Neutrophil (primary cell): ENCODE data around the gene PPM1N.

Experiments
- H3K27ac ChIP-seq: fragments of 200-600 bp; sonication (generic); 2 replicates; pipeline ENCODE4 v1.5.1; 2016; ENCODE audit warnings: mild to moderate bottlenecking, moderate library complexity
- H3K27me3 ChIP-seq: fragments of 200-600 bp; sonication (generic); 2 replicates; pipeline ENCODE4 v1.6.0; 2016; ENCODE audit warnings: mild to moderate bottlenecking
- H3K36me3 ChIP-seq: fragments of 200-600 bp; sonication (generic); 2 replicates; pipeline ENCODE4 v1.5.1; 2017
- H3K4me1 ChIP-seq, 2 experiments: fragments of 200-600 bp in 1 of 2; sonication (generic) in 1 of 2; 1 replicate in 1 of 2; 2 replicates in 1 of 2; pipeline versions ENCODE4 v1.5.1 to v1.6.1; 2013 to 2016; ENCODE audit warnings: low read depth in 1 of 2, low read length in 1 of 2, mild to moderate bottlenecking in 1 of 2, moderate library complexity in 1 of 2; ENCODE audit not compliant: control insufficient read depth in 1 of 2, insufficient read depth in 1 of 2
- H3K4me3 ChIP-seq, 2 experiments: fragments of 200-600 bp in 1 of 2; sonication (generic) in 1 of 2; 1 replicate in 1 of 2; 2 replicates in 1 of 2; pipeline ENCODE4 v1.5.1; 2013 to 2016; ENCODE audit warnings: low read depth in 1 of 2, low read length in 1 of 2, mild to moderate bottlenecking in 1 of 2, moderate library complexity in 1 of 2
- H3K9me3 ChIP-seq: fragments of 200-600 bp; sonication (generic); 2 replicates; pipeline ENCODE4 v1.5.1; 2016
- TF ChIP-seq, protein P1 (sequence below): fragments of 200-600 bp; sonication (generic); IDR thresholded peaks from 2 replicates; pipeline ENCODE4 v1.5.1; 2016; ENCODE audit warnings: antibody characterized with exemption

The PPM1N gene

DNA sequence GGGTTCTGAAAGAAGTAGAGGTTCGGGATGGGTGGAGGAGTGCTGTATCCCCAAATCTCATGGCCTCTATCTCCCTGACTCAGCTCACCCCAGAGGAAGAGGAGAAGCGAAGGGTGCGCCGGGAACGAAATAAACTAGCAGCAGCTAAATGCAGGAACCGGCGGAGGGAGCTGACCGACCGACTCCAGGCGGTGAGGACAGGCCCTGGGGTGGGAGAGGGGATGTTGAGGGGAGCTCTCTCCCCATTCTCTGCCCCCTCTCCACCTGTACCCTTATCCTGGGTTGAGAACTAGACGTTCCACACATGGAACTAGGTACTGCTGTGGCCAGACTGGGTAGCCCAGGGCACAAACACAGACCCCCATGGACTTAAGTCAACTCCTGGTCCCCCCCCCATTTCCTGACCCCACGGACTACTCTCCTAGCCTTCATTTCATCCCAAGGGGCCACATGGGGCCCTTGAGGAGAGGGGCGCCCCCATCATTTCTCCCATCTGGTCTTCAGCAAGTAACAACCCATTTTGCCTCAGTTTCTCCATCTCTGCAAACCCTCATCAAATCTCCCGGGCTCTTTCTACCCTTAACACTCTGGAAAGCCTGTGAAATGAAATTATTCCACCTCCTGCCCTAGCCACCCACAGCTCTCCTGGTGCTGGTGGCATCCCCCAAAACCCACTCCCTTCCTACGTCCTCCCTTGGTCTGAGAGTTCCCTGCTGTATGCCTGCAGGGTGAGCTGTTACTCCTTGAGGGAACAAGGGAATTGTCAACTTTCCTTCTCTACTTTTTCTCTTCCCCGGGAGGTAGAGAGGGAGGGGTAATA lies 26.9 kb upstream of the PPM1N start:
- TF ChIP-seq, protein P1, sequence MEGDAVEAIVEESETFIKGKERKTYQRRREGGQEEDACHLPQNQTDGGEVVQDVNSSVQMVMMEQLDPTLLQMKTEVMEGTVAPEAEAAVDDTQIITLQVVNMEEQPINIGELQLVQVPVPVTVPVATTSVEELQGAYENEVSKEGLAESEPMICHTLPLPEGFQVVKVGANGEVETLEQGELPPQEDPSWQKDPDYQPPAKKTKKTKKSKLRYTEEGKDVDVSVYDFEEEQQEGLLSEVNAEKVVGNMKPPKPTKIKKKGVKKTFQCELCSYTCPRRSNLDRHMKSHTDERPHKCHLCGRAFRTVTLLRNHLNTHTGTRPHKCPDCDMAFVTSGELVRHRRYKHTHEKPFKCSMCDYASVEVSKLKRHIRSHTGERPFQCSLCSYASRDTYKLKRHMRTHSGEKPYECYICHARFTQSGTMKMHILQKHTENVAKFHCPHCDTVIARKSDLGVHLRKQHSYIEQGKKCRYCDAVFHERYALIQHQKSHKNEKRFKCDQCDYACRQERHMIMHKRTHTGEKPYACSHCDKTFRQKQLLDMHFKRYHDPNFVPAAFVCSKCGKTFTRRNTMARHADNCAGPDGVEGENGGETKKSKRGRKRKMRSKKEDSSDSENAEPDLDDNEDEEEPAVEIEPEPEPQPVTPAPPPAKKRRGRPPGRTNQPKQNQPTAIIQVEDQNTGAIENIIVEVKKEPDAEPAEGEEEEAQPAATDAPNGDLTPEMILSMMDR, result no peak

DNA sequence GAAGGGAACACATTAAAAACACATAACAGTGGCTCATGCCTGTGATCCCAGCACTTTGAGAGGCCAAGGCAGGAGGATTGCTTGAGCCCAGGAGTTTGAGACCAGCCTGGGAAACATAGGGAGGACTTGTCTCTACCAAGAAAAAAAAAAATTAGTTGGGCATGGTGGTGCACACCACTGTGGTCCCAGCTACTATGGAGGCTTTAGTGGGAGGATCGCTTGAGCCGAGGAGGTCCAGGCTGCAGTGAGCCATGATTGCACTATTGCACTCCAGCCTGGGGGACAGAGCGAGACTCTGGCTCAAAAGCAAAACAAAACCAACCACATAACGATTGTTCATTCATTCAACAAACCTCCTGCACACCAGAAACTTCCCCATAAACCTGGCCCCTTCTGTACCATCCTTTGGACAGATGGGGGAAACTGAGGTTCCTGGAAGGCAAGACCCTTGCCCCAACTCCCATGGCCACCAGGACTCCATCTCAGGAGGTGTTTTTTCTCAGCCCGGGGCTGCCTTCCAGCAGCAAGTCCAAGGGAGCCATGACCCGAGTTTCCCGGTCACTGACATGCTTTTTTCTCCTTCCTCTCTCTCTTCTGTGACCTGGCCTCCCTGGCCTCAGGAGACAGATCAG lies 26.2 kb upstream of the PPM1N start:
- TF ChIP-seq, protein P1, result no peak
- Histone ChIP-seq H3K36me3 (no peaks in the 10 kb centered on the region), H3K27ac (peak overlapping the region; percentile 54), H3K27me3 (peaks cover 77% of the 10 kb centered on the region), H3K4me1 (peaks cover 35 to 42% of the 10 kb centered on the region in 2 experiments), H3K4me3 (peak overlapping the region in 1 of 2 experiments; percentile 15), H3K9me3 (no peaks in the 10 kb centered on the region)

More for the DNA sequence above, 26.9 kb upstream of the PPM1N start:
- H3K36me3 ChIP-seq, result no peaks in the 10 kb centered on the region
- no peaks in the 10 kb centered on the region for H3K9me3 ChIP-seq
- peaks cover 37 to 44% of the 10 kb centered on the region in 2 experiments for H3K4me1 ChIP-seq
- no peak overlapping the region for H3K27ac ChIP-seq
- peaks cover 77% of the 10 kb centered on the region for H3K27me3 ChIP-seq
- H3K4me3 ChIP-seq, result no peak overlapping the region

DNA sequence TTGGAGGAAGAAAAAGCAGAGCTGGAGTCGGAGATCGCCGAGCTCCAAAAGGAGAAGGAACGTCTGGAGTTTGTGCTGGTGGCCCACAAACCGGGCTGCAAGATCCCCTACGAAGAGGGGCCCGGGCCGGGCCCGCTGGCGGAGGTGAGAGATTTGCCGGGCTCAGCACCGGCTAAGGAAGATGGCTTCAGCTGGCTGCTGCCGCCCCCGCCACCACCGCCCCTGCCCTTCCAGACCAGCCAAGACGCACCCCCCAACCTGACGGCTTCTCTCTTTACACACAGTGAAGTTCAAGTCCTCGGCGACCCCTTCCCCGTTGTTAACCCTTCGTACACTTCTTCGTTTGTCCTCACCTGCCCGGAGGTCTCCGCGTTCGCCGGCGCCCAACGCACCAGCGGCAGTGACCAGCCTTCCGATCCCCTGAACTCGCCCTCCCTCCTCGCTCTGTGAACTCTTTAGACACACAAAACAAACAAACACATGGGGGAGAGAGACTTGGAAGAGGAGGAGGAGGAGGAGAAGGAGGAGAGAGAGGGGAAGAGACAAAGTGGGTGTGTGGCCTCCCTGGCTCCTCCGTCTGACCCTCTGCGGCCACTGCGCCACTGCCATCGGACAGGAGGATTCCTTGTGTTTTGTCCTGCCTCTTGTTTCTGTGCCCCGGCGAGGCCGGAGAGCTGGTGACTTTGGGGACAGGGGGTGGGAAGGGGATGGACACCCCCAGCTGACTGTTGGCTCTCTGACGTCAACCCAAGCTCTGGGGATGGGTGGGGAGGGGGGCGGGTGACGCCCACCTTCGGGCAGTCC lies 25.5 kb upstream of the PPM1N start:
- TF ChIP-seq, protein P1, result no peak
- peak overlapping the region in 1 of 2 experiments; percentile 15 for H3K4me3 ChIP-seq
- H3K36me3 ChIP-seq, result no peaks in the 10 kb centered on the region
- peak overlapping the region; percentile 54 for H3K27ac ChIP-seq
- H3K27me3 ChIP-seq, result peaks cover 80% of the 10 kb centered on the region
- H3K9me3 ChIP-seq, result no peaks in the 10 kb centered on the region
- peaks cover 32 to 39% of the 10 kb centered on the region in 2 experiments for H3K4me1 ChIP-seq

DNA sequence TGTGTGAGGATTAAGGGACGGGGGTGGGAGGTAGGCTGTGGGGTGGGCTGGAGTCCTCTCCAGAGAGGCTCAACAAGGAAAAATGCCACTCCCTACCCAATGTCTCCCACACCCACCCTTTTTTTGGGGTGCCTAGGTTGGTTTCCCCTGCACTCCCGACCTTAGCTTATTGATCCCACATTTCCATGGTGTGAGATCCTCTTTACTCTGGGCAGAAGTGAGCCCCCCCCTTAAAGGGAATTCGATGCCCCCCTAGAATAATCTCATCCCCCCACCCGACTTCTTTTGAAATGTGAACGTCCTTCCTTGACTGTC lies 24.9 kb upstream of the PPM1N start:
- TF ChIP-seq, protein P1, result no peak
- Histone ChIP-seq H3K9me3 (no peaks in the 10 kb centered on the region), H3K36me3 (no peaks in the 10 kb centered on the region), H3K27ac (no peak overlapping the region), H3K27me3 (peaks cover 83% of the 10 kb centered on the region), H3K4me3 (no peak overlapping the region), H3K4me1 (peaks cover 32 to 39% of the 10 kb centered on the region in 2 experiments)

DNA sequence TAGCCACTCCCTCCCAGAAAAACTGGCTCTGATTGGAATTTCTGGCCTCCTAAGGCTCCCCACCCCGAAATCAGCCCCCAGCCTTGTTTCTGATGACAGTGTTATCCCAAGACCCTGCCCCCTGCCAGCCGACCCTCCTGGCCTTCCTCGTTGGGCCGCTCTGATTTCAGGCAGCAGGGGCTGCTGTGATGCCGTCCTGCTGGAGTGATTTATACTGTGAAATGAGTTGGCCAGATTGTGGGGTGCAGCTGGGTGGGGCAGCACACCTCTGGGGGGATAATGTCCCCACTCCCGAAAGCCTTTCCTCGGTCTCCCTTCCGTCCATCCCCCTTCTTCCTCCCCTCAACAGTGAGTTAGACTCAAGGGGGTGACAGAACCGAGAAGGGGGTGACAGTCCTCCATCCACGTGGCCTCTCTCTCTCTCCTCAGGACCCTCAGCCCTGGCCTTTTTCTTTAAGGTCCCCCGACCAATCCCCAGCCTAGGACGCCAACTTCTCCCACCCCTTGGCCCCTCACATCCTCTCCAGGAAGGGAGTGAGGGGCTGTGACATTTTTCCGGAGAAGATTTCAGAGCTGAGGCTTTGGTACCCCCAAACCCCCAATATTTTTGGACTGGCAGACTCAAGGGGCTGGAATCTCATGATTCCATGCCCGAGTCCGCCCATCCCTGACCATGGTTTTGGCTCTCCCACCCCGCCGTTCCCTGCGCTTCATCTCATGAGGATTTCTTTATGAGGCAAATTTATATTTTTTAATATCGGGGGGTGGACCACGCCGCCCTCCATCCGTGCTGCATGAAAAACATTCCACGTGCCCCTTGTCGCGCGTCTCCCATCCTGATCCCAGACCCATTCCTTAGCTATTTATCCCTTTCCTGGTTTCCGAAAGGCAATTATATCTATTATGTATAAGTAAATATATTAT lies 24.3 kb upstream of the PPM1N start:
- H3K4me1 ChIP-seq, result peaks cover 32 to 39% of the 10 kb centered on the region in 2 experiments
- H3K4me3 ChIP-seq, result no peak overlapping the region
- peaks cover 83% of the 10 kb centered on the region for H3K27me3 ChIP-seq
- TF ChIP-seq, protein P1, result no peak
- H3K36me3 ChIP-seq, result no peaks in the 10 kb centered on the region
- H3K9me3 ChIP-seq, result no peaks in the 10 kb centered on the region
- no peak overlapping the region for H3K27ac ChIP-seq
